OCI-M2 (cell line): Measurements from ENCODE around the gene EPHA5.

ENCODE experiments used
- DNase-seq: peaks from one replicate; lab custom pipeline; 2025; ENCODE audit not compliant: unreplicated experiment; lab: John Stamatoyannopoulos, UW

The EPHA5 gene

GRCh38 chr4:65670331-65671031 is at the start of gene EPHA5:
Gene EPHA5 (minus strand): TSS chr4:65670489. CDS start chr4:65669742, 747 bp downstream.
- DNase-seq, result no peak

GRCh38 chr4:65719635-65720034 is 49.3 kb upstream of the EPHA5 start:
- DNase-seq, result no peak

DNA sequence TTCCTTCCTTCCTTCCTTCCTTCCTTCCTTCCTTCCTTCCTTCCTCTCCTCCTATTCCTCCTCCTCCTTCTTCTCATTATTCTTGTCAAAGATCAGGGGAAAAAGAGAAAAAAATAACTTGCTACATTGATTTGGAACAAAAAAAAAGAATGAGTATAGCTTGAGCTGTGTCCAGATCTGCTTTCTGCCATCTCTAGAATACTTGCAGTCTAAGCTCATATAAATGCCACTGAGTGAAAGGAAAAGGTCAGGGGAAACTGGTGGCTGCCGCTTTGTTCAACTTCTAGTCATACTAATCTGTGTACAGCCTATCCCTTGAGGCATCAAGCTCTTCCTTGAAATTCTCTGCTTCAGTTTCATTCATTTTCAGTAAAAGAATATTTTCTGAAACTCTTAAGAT is 28.3 kb upstream of the EPHA5 start:
- DNase-seq, result no peak

GRCh38 chr4:65696436-65696835 is 26.1 kb upstream of the EPHA5 start:
- DNase-seq, result no peak

DNA sequence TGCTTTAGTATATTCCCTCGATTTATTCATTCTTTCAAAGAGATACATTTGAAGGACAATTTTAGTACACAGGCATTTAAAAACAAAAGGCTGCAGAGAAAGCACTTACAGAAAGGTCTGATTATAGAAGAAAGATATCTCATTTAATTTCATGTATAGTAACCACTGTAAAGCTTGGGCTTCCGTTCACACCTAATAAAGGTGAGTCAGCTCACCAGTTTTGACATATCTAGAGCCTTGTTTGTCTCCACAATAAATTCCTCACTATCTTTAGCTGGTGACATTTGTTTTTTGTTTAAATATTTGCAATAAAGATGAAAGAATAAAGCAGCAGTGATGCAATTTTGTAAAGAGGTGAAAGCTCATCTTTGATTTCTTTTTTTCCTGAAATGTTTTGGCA is 1.1 kb upstream of the EPHA5 start:
- DNase-seq, result no peak

GRCh38 chr4:65670020-65670330 is 314 bp downstream of the EPHA5 start:
- no peak for DNase-seq

GRCh38 chr4:65669111-65670019 is 924 bp downstream of the EPHA5 start:
- DNase-seq, result no peak

GRCh38 chr4:65668201-65669089 is 1.8 kb downstream of the EPHA5 start:
- no peak for DNase-seq

DNA sequence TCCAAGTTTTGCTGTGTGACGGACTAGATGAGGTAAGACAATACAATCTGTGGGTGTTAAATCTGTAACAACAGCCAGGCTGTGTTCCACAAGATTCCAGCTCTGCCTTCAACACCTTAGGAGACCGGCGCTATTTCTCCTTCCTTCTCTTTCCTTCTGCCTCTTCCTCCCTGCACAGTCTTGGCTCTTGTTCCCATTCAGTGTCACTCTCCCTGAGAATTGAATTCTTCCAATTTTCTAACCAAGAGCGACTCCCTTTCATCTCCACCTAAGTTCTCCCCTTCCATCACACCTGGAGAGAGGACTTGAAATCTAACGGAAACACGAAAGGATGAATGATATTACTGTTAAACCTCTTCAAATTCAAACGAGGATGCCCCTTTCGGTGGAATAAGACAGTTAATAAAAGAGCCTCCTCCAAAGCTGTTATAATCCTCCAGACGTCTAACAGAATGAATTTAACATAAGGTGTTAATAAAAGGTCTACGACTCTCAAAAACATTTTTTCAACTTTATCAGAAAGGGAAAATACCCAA is 2.7 kb downstream of the EPHA5 start:
- no peak for DNase-seq

GRCh38 chr4:65665771-65666523 is 4.3 kb downstream of the EPHA5 start:
- DNase-seq, result no peak

GRCh38 chr4:65661471-65661870 is 8.8 kb downstream of the EPHA5 start:
- no peak for DNase-seq

- DNase-seq, result no peak
Observed at GRCh38 chr4:65658117-65658516, 12.2 kb downstream of the EPHA5 start.

GRCh38 chr4:65656008-65656407 is 14.3 kb downstream of the EPHA5 start:
- no peak for DNase-seq

GRCh38 chr4:65654976-65655375 is 15.3 kb downstream of the EPHA5 start:
- no peak for DNase-seq

DNA sequence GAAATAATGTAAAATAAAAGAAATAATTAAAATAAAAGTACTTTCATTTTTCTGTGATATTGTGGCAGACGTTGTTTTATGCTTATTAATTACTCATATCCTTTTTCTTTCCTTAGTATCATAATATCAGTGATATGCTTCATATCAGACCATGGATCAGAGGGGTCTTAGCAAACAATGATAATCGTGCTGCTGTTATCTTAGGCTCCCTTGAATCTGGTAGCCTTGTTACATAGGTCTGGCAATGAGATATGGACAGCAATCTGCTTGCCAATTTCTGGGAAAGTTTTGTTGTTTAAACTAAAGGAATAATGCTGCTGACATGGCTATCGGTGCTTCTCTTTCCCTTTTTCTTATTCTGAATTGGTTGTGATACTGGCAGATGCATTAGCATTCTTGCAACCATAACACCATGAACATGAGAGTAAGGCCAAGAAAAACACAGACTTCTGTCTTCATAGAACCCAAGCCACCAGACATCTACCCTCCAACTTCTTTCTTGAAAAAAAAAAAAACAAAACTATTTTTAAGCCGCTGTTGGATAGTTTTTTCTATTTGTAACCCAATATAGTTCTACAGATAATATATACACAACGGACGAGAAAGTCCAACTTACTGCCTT is 16.4 kb downstream of the EPHA5 start:
- DNase-seq, result no peak

- DNase-seq, result no peak
Observed at GRCh38 chr4:65651751-65652150, 18.5 kb downstream of the EPHA5 start.

- DNase-seq, result no peak
Observed at GRCh38 chr4:65651031-65651430, 19.3 kb downstream of the EPHA5 start.

DNA sequence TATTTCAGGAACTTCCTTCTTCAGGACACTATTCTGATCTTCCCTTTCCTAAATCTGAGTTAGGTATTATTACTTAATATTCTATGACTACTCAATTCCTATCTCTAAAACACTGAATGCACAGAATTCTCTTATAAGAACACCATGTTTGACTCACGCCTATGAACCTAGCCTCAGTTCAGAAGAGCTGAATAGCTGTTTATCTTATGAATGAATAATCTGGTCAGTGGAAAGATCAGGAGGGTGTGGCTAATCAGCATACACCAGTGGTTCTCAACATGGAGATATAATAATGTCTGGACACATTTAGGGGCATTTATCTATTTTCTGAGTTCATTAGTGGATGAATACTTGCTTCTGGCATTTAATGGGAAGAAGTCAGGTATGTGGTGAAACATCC is 24.2 kb downstream of the EPHA5 start:
- DNase-seq, result no peak

DNA sequence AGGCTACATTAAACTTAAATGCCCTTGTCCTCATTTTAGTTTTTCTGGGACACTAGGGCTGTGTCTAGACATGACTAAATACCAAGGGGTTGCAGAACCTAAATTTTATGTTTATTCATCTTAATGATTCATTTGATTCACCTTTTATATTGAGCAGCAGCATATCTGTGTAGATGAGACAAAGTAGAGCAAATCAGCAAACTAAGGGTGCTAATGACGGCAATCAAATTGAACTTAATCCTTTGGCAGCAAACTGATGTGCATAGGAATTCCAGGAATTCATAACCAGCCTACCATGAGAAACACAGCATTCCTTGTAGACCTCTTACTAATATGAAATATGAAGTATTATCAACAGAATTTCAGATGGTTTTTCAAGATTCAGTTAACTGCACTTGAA is 25.1 kb downstream of the EPHA5 start:
- no peak for DNase-seq
